ENCODE results near the gene RAB6A.
A peak's percentile ranks its signal among the peaks of the same experiment; 100 is the strongest.

Gene RAB6A

DNA sequence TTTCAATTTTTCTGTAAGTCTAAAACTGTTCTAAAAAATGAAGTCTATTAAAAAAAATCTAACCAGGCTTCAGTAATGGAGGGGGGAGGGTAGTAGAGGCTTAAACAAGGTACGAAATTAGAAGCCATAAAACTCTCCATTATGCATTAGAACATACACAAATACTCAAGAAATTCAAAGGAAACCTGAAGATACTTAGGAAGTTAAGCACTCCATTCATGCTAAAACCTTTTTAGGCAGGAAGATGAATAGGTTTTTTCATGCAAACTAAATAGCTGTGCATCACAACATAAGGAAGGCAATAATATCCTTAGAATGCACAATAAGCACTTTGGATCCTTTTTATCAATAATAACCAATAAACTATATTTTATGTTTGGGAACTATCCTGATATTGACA is 2.4 kb downstream of the RAB6A start:
- Histone ChIP-seq H3K27me3 (ENCODE audit: insufficient read depth, poor library complexity, severe bottlenecking) (no peaks in the 10 kb centered on the region), H3K27ac (replicated peaks) (no peak overlapping the region), H3K4me3 (replicated peaks; ENCODE audit: insufficient read depth, low read length) (peak overlapping the region; percentile 95)
- TF ChIP-seq SPI1 (IDR thresholded peaks at IDR 0.05; ENCODE audit: borderline replicate concordance, low read depth) (no peak), POLR2AphosphoS5 (IDR thresholded peaks at IDR 0.05; ENCODE audit: low read depth) (no peak), GABPA (IDR thresholded peaks at IDR 0.05; ENCODE audit: low read depth) (no peak), REST (IDR thresholded peaks at IDR 0.05; ENCODE audit: insufficient replicate concordance, low read depth) (no peak)
- TF ChIP-seq, protein P1, sequence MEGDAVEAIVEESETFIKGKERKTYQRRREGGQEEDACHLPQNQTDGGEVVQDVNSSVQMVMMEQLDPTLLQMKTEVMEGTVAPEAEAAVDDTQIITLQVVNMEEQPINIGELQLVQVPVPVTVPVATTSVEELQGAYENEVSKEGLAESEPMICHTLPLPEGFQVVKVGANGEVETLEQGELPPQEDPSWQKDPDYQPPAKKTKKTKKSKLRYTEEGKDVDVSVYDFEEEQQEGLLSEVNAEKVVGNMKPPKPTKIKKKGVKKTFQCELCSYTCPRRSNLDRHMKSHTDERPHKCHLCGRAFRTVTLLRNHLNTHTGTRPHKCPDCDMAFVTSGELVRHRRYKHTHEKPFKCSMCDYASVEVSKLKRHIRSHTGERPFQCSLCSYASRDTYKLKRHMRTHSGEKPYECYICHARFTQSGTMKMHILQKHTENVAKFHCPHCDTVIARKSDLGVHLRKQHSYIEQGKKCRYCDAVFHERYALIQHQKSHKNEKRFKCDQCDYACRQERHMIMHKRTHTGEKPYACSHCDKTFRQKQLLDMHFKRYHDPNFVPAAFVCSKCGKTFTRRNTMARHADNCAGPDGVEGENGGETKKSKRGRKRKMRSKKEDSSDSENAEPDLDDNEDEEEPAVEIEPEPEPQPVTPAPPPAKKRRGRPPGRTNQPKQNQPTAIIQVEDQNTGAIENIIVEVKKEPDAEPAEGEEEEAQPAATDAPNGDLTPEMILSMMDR (IDR thresholded peaks at IDR 0.05; ENCODE audit: insufficient read depth, low read length) = no peak
- DNase-seq (ENCODE audit: low read depth in 1 of 2, low spot score in 1 of 2) = no peak

DNA sequence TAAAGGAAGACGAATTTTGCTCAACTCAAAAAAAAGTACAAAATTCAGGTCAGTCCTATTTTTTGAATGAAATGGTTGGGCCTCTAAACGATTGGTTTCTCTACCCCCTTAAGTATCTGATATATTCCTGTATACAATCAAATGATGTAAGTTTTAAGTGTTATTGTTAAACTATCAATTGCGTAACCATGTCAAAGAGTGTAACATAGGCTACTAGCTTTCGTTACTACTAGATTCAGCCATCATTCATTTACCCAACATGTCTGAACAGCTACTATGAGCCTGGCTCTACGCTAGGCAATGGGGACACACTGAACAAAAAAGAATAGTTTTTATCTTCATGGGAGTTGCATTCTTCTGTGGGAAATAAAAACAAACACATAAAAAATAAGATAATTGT is 3.3 kb downstream of the RAB6A start:
- H3K27ac ChIP-seq (replicated peaks) = no peak overlapping the region
- TF ChIP-seq, protein P1 (IDR thresholded peaks at IDR 0.05; ENCODE audit: insufficient read depth, low read length) = no peak
- no peak for TF ChIP-seq GABPA (IDR thresholded peaks at IDR 0.05; ENCODE audit: low read depth)
- TF ChIP-seq SPI1 (IDR thresholded peaks at IDR 0.05; ENCODE audit: borderline replicate concordance, low read depth) = no peak
- TF ChIP-seq REST (IDR thresholded peaks at IDR 0.05; ENCODE audit: insufficient replicate concordance, low read depth) = no peak
- no peak for TF ChIP-seq POLR2AphosphoS5 (IDR thresholded peaks at IDR 0.05; ENCODE audit: low read depth)
- H3K27me3 ChIP-seq (ENCODE audit: insufficient read depth, poor library complexity, severe bottlenecking) = no peaks in the 10 kb centered on the region
- no peak overlapping the region for H3K4me3 ChIP-seq (replicated peaks; ENCODE audit: insufficient read depth, low read length)
- peak in 1 of 2 experiments; percentile 63 for DNase-seq (ENCODE audit: low read depth in 1 of 2, low spot score in 1 of 2)

- DNase-seq (ENCODE audit: low read depth in 1 of 2, low spot score in 1 of 2) = no peak
- Histone ChIP-seq H3K27ac (replicated peaks) (no peak overlapping the region), H3K4me3 (replicated peaks; ENCODE audit: insufficient read depth, low read length) (no peak overlapping the region), H3K27me3 (ENCODE audit: insufficient read depth, poor library complexity, severe bottlenecking) (no peaks in the 10 kb centered on the region)
- TF ChIP-seq REST (IDR thresholded peaks at IDR 0.05; ENCODE audit: insufficient replicate concordance, low read depth) (no peak), GABPA (IDR thresholded peaks at IDR 0.05; ENCODE audit: low read depth) (no peak), POLR2AphosphoS5 (IDR thresholded peaks at IDR 0.05; ENCODE audit: low read depth) (no peak), SPI1 (IDR thresholded peaks at IDR 0.05; ENCODE audit: borderline replicate concordance, low read depth) (no peak)
- TF ChIP-seq, protein P1 (IDR thresholded peaks at IDR 0.05; ENCODE audit: insufficient read depth, low read length) = no peak
Observed at GRCh38 chr11:73755670-73756069, 5.2 kb downstream of the RAB6A start.

All from HL-60 (cell line).